Stimulated activated CD4-positive, alpha-beta T cell treated with anti-CD3 and anti-CD28 coated beads, Interleukin-1b, Interleukin-23, amount 100 ng/mL, for 1 hour (primary cell): ENCODE data around the gene SLC22A2.

Source experiments
- DNase-seq, 2 donors: peaks; one replicate each; pipeline ENCODE4 v3.0.0-alpha.2; 2020; ENCODE audit warnings: low read depth in 2 of 2

The SLC22A2 gene

GRCh38 chr6:160207618-160208017 lies 51.0 kb downstream of the SLC22A2 start:
- no peak for DNase-seq

- no peak for DNase-seq
Measured at GRCh38 chr6:160204710-160205109, 53.9 kb downstream of the SLC22A2 start.

GRCh38 chr6:160203953-160204352 lies 54.7 kb downstream of the SLC22A2 start:
- no peak for DNase-seq

GRCh38 chr6:160203522-160203921 lies 55.1 kb downstream of the SLC22A2 start:
- DNase-seq: no peak

- DNase-seq: no peak
Measured at GRCh38 chr6:160203076-160203475, 55.5 kb downstream of the SLC22A2 start.

GRCh38 chr6:160202411-160202810 lies 56.2 kb downstream of the SLC22A2 start:
- no peak for DNase-seq

GRCh38 chr6:160201061-160201460 lies 57.6 kb downstream of the SLC22A2 start:
- DNase-seq: no peak

- no peak for DNase-seq
Measured at GRCh38 chr6:160198606-160199211, 59.9 kb downstream of the SLC22A2 start.

- no peak for DNase-seq
Measured at GRCh38 chr6:160197662-160198061, 61.0 kb downstream of the SLC22A2 start.

GRCh38 chr6:160194808-160195207 lies 63.8 kb downstream of the SLC22A2 start:
- no peak for DNase-seq

GRCh38 chr6:160192840-160193239 lies 65.8 kb downstream of the SLC22A2 start:
- DNase-seq: no peak

GRCh38 chr6:160190973-160191372 lies 67.6 kb downstream of the SLC22A2 start:
- no peak for DNase-seq

- no peak for DNase-seq
Measured at GRCh38 chr6:160190081-160190480, 68.5 kb downstream of the SLC22A2 start.

GRCh38 chr6:160188773-160189172 lies 69.8 kb downstream of the SLC22A2 start:
- DNase-seq: no peak

- no peak for DNase-seq
Measured at GRCh38 chr6:160180706-160181105, 77.9 kb downstream of the SLC22A2 start.

- no peak for DNase-seq
Measured at GRCh38 chr6:160178271-160178670, 80.3 kb downstream of the SLC22A2 start.

- DNase-seq: no peak
Measured at GRCh38 chr6:160177220-160177619, 81.4 kb downstream of the SLC22A2 start.

GRCh38 chr6:160174681-160175080 lies 83.9 kb downstream of the SLC22A2 start:
- no peak for DNase-seq

- no peak for DNase-seq
Measured at GRCh38 chr6:160173806-160174527, 84.7 kb downstream of the SLC22A2 start.

GRCh38 chr6:160172704-160173103 lies 85.9 kb downstream of the SLC22A2 start:
- DNase-seq: no peak

GRCh38 chr6:160170018-160170680 lies 88.5 kb downstream of the SLC22A2 start:
- no peak for DNase-seq

GRCh38 chr6:160167604-160168399 lies 90.8 kb downstream of the SLC22A2 start:
- no peak for DNase-seq
